Neural cell (in vitro differentiated cells): Measurements from ENCODE around the gene EXOC4. TPM values are rescaled to one million over a fixed set of nuclear protein-coding genes. Genes with fewer than 3 reads are reported as not detected.

ENCODE experiments used
- H2AFZ ChIP-seq: fragments of 200-600, 300-800 bp; sonication (generic), shearing (Covaris generic); 2 replicates; pipeline ENCODE4 v1.6.0; 2014; ENCODE audit warnings: low read depth, mild to moderate bottlenecking, antibody characterized with exemption, low read length, moderate library complexity
- H3F3A ChIP-seq: fragments of 200-600 bp; shearing (Covaris generic); 2 replicates; pipeline ENCODE4 v1.6.1; 2016; ENCODE audit warnings: mild to moderate bottlenecking, moderate library complexity, mixed read lengths, antibody characterized with exemption, low read length; ENCODE audit not compliant: insufficient read depth, poor library complexity, severe bottlenecking
- H3K27ac ChIP-seq: fragments of 200-600, 300-800 bp; sonication (generic), shearing (Covaris generic); 2 replicates; pipeline ENCODE4 v1.5.1; 2014; ENCODE audit warnings: mild to moderate bottlenecking, low read length, moderate library complexity
- H3K27me3 ChIP-seq: fragments of 300-800, 200-600 bp; sonication (generic), shearing (Covaris generic); 2 replicates; pipeline ENCODE4 v1.6.0; 2014; ENCODE audit warnings: mild to moderate bottlenecking, low read depth, low read length, moderate library complexity; ENCODE audit not compliant: insufficient read depth
- H3K36me3 ChIP-seq: fragments of 300-800, 200-600 bp; sonication (generic), shearing (Covaris generic); 2 replicates; pipeline ENCODE4 v1.5.1; 2014; ENCODE audit warnings: mild to moderate bottlenecking, antibody characterized with exemption, low read length, moderate library complexity; ENCODE audit not compliant: insufficient read depth
- H3K4me2 ChIP-seq: fragments of 300-800, 200-600 bp; sonication (generic), shearing (Covaris generic); 2 replicates; pipeline ENCODE4 v1.6.0; 2014; ENCODE audit warnings: mild to moderate bottlenecking, low read length
- H3K4me3 ChIP-seq: fragments of 300-800, 200-600 bp; sonication (generic), shearing (Covaris generic); 2 replicates; pipeline ENCODE4 v1.5.1; 2014; ENCODE audit warnings: mild to moderate bottlenecking, low read length, moderate library complexity
- H3K79me2 ChIP-seq: fragments of 200-600 bp; shearing (Covaris generic); replicated peaks from 2 replicates; pipeline ENCODE4 v1.6.0; 2014; ENCODE audit warnings: mild to moderate bottlenecking, low read length, moderate library complexity; ENCODE audit not compliant: insufficient read depth
- H3K9ac ChIP-seq: fragments of 300-800, 200-600 bp; sonication (generic), shearing (Covaris generic); 2 replicates; pipeline ENCODE4 v1.6.1; 2016; ENCODE audit warnings: mild to moderate bottlenecking, low read length, mixed read lengths
- H3K9me2 ChIP-seq: fragments of 200-600 bp; shearing (Covaris generic); 2 replicates; pipeline ENCODE4 v1.6.1; 2016; ENCODE audit warnings: mild to moderate bottlenecking, low read length, mixed read lengths; ENCODE audit not compliant: insufficient read depth
- H3K9me3 ChIP-seq: fragments of 200-600, 300-800 bp; sonication (generic), shearing (Covaris generic); 2 replicates; pipeline ENCODE4 v1.6.1; 2016; ENCODE audit warnings: mild to moderate bottlenecking, mixed run types, low read length, moderate library complexity, mixed read lengths
- H4K20me1 ChIP-seq: fragments of 200-600 bp; shearing (Covaris generic); 2 replicates; pipeline ENCODE4 v1.6.1; 2016; ENCODE audit warnings: mild to moderate bottlenecking, mixed run types; ENCODE audit not compliant: insufficient read depth
- CTCF ChIP-seq: fragments of 450-650 bp; IDR thresholded peaks from 2 replicates; pipeline ENCODE4 v1.5.1; 2014; ENCODE audit warnings: antibody characterized with exemption, mild to moderate bottlenecking, moderate library complexity; ENCODE audit not compliant: poor library complexity, severe bottlenecking
- EP300 ChIP-seq: fragments of 450-650 bp; conservative IDR thresholded peaks from 2 replicates; pipeline ENCODE4 v1.6.1; 2014; ENCODE audit warnings: antibody characterized with exemption, mild to moderate bottlenecking, moderate library complexity; ENCODE audit not compliant: poor library complexity, severe bottlenecking
- EZH2 ChIP-seq: fragments of 200-600, 300-800 bp; shearing (Covaris generic), sonication (generic); IDR thresholded peaks from 2 replicates; pipeline ENCODE4 v1.6.1; 2014; ENCODE audit warnings: antibody characterized with exemption, low read length, borderline replicate concordance, mild to moderate bottlenecking; ENCODE audit not compliant: insufficient read depth, poor library complexity, severe bottlenecking
- MXI1 ChIP-seq: fragments of 450-650 bp; conservative IDR thresholded peaks from 2 replicates; pipeline ENCODE4 v1.6.1; 2014; ENCODE audit warnings: antibody characterized with exemption, mild to moderate bottlenecking; ENCODE audit not compliant: poor library complexity, severe bottlenecking
- POLR2AphosphoS5 ChIP-seq: IDR thresholded peaks from 2 replicates; pipeline ENCODE4 v1.6.1; 2012
- RAD21 ChIP-seq: fragments of 450-650 bp; conservative IDR thresholded peaks from 2 replicates; pipeline ENCODE4 v1.6.1; 2014; ENCODE audit warnings: antibody characterized with exemption, mild to moderate bottlenecking, moderate library complexity
- REST ChIP-seq: IDR thresholded peaks from 2 replicates; pipeline ENCODE4 v1.6.1; 2012; ENCODE audit warnings: borderline replicate concordance
- SMC3 ChIP-seq: fragments of 450-650 bp; conservative IDR thresholded peaks from 2 replicates; pipeline ENCODE4 v1.6.1; 2014; ENCODE audit warnings: antibody characterized with exemption, mild to moderate bottlenecking, moderate library complexity; ENCODE audit not compliant: poor library complexity
- TAF1 ChIP-seq: IDR thresholded peaks from 2 replicates; pipeline ENCODE4 v1.6.1; 2012; ENCODE audit warnings: low read depth
- polyA plus RNA-seq: library from polyadenylated mRNA; depleted of rRNA; stranded (reverse); fragments of >200 nt; gene quantifications from 2 replicates; pipeline ENCODE4 v1.2.3, GENCODE V29; 2014

Gene EXOC4
- polyA plus RNA-seq, 1 donor from 2014 or later: 36.5 TPM

- TF ChIP-seq SMC3 (no peak), MXI1 (no peak), CTCF (no peak), EZH2 (no peak), REST (no peak), EP300 (no peak), TAF1 (no peak), POLR2AphosphoS5 (no peak), RAD21 (no peak)
- H3K9me3 ChIP-seq: no peaks in the 10 kb centered on the region
- no peaks in the 10 kb centered on the region for H3K36me3 ChIP-seq
- no peaks in the 10 kb centered on the region for H3K9me2 ChIP-seq
- H3K27ac ChIP-seq: no peak overlapping the region
- H2AFZ ChIP-seq: no peak overlapping the region
- no peak overlapping the region for H3K9ac ChIP-seq
- no peaks in the 10 kb centered on the region for H4K20me1 ChIP-seq
- H3K4me3 ChIP-seq: no peak overlapping the region
- H3K27me3 ChIP-seq: no peaks in the 10 kb centered on the region
- H3F3A ChIP-seq: peaks cover 3% of the 10 kb centered on the region
- peak overlapping the region; percentile 36 for H3K4me2 ChIP-seq
- H3K79me2 ChIP-seq: no peaks in the 10 kb centered on the region
Observed at GRCh38 chr7:133828906-133829305, 576.0 kb downstream of the EXOC4 start.

- H4K20me1 ChIP-seq: no peaks in the 10 kb centered on the region
- H3K36me3 ChIP-seq: no peaks in the 10 kb centered on the region
- no peak overlapping the region for H3K4me2 ChIP-seq
- no peak overlapping the region for H3K4me3 ChIP-seq
- H3K79me2 ChIP-seq: no peaks in the 10 kb centered on the region
- H3K9ac ChIP-seq: no peak overlapping the region
- no peaks in the 10 kb centered on the region for H3K27me3 ChIP-seq
- H3K27ac ChIP-seq: no peak overlapping the region
- no peaks in the 10 kb centered on the region for H3K9me3 ChIP-seq
- H3F3A ChIP-seq: peaks cover 3% of the 10 kb centered on the region
- no peaks in the 10 kb centered on the region for H3K9me2 ChIP-seq
- H2AFZ ChIP-seq: no peak overlapping the region
- TF ChIP-seq MXI1 (no peak), TAF1 (no peak), RAD21 (no peak), CTCF (no peak), SMC3 (no peak), REST (no peak), EZH2 (no peak), POLR2AphosphoS5 (no peak), EP300 (no peak)
Observed at GRCh38 chr7:133829336-133829897, 576.5 kb downstream of the EXOC4 start.
